KOPT-K1 (cell line): Measurements from ENCODE around the gene FAAP24.
"Not testable (repeated sequence)": the region's sequence is repeated elsewhere in the genome, so short reads cannot be mapped to it uniquely, and the experiment has no call there.

ENCODE experiments used
- H3K27ac ChIP-seq: fragments of 200-600 bp; sonication (generic); 2 replicates; pipeline ENCODE4 v1.5.1; 2016; ENCODE audit warnings: antibody characterized with exemption, mild to moderate bottlenecking, low read depth, low read length; ENCODE audit not compliant: poor library complexity, severe bottlenecking
- H3K36me3 ChIP-seq: fragments of 200-600 bp; sonication (generic); 2 replicates; pipeline ENCODE4 v1.5.1; 2017; ENCODE audit warnings: antibody characterized with exemption, mild to moderate bottlenecking, low read length, moderate library complexity; ENCODE audit not compliant: insufficient read depth
- H3K9me3 ChIP-seq: fragments of 200-600 bp; sonication (generic); 2 replicates; pipeline ENCODE4 v1.5.1; 2017; ENCODE audit warnings: antibody characterized with exemption, low read length, mild to moderate bottlenecking; ENCODE audit not compliant: insufficient read depth, poor library complexity, severe bottlenecking

FAAP24 gene

DNA sequence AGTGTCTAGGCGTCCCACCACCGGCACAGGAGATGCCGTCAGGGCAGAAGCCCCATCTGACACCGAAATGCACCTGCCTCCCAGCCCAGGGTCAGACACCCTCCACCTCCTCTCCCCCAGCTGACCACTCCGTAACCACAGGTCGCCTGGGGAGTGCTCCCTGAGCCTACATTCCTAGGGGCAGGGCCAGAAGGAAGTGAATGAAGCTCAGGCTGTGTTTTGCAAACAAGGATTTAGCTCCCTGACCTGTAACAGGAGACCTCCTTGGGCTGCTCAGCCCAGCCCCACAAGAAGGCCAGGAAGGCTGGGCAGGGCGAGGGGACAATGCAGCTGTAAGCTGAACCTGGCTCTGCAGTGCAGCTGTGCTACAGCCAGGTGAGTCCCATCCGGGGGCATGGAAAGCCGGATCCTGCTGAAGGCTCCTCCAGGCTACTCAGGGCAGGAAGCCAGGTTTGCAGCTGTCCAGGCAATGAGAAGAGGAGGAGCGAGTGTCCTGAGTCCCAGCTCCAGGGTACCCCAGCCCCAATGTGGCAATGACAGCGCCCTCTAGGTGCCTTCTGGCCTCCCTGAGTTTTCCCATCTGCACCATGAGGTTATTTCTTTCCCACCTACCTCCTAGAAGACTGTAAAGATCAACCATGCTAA, 50.6 kb downstream of the FAAP24 start:
- Histone ChIP-seq H3K9me3 (no peaks in the 10 kb centered on the region), H3K27ac (no peak overlapping the region), H3K36me3 (no peaks in the 10 kb centered on the region)

GRCh38 chr19:33024398-33024797, 52.4 kb downstream of the FAAP24 start:
- no peak overlapping the region for H3K27ac ChIP-seq
- H3K9me3 ChIP-seq: no peaks in the 10 kb centered on the region
- H3K36me3 ChIP-seq: no peaks in the 10 kb centered on the region

DNA sequence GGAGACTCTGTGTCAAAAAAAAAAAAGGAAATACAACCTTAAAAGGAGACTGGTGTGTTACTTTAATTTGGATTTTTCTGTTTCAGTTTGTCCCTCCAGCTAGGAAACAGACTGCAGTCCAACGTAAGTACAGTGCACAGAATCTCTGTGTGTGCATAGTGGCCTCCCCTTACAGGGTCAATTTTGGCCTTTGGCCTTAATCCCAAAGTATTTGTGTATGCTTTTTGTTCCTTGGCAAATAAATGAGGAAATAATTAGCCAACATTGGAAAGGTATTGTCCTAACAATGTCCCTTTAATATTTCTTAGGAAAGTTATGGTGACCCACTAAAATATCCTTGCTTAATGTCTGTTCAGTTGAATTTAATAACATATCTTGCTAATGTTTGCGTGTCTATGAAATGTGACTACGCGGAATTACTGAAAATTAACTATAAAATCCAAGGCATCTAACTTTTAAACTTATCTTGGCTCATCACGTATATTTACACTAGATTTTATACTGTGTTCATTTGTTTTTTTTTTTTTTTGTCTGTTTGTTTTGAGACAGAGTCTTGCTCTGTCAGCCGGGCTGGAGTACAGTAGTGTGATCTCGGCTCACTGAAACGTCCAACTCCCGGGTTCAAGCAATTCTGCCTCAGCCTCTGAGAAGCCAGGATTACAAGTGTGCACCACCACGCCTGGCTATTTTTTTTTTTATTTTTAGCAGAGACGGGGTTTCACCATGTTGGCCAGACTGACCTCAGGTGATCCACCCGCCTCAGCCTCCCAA, 53.6 kb downstream of the FAAP24 start:
- not testable (repeated sequence) for H3K36me3 ChIP-seq, H3K27ac ChIP-seq
- peaks cover 12% of the 10 kb centered on the region for H3K9me3 ChIP-seq

DNA sequence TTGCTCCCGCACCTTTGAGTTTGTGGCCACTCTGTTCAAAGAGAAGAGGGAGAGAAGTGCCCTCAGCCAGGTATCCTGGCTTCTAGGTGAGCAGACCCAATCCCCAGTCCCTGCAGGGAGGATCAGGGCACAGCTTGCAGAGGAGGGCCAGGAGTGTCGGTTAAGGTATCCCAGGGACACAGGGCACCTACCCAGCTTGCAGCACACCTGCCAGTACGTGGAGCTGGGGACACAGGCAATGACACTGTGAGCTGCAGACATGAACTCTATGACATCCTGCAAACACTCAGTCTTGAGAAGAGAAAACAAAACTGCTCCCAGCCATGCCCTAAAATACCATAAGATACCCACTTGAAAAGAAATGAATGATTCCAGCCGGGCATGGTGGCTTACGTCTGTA, 54.6 kb downstream of the FAAP24 start:
- not testable (repeated sequence) for H3K36me3 ChIP-seq, H3K27ac ChIP-seq
- peaks cover 13% of the 10 kb centered on the region for H3K9me3 ChIP-seq
